Tibial nerve (tissue), 4 donors: ENCODE data around the gene DAPK1. TPM values are rescaled to one million over a fixed set of nuclear protein-coding genes. Genes with fewer than 3 reads are reported as not detected.

Source experiments
- DNase-seq, 2 donors: peaks; one replicate each; pipeline ENCODE4 v3.0.0-alpha.2; 2019; ENCODE audit warnings: low spot score in 2 of 2
- H3K27ac ChIP-seq, 4 donors: fragments of 200-600 bp; sonication (generic) in 3 of 4; one replicate each; pipeline ENCODE4 v1.5.1; 2017 to 2019; ENCODE audit warnings: mild to moderate bottlenecking in 1 of 4
- H3K27me3 ChIP-seq, 2 donors: fragments of 200-600 bp; sonication (generic) in 1 of 2; one replicate each; pipeline versions ENCODE4 v1.5.1 to v1.6.0; 2017 to 2019
- H3K36me3 ChIP-seq, 3 donors: fragments of 200-600 bp; sonication (generic); one replicate each; pipeline ENCODE4 v1.5.1; 2018 to 2019
- H3K4me1 ChIP-seq, 4 donors: fragments of 200-600 bp; sonication (generic) in 3 of 4; one replicate each; pipeline ENCODE4 v1.5.1; 2017 to 2019
- H3K4me3 ChIP-seq, 4 donors: fragments of 200-600 bp; sonication (generic) in 3 of 4; one replicate each; pipeline ENCODE4 v1.5.1; 2017 to 2019; ENCODE audit warnings: mild to moderate bottlenecking in 1 of 4, moderate library complexity in 1 of 4
- H3K9me3 ChIP-seq, 4 donors: fragments of 200-600 bp; sonication (generic) in 3 of 4; one replicate each; pipeline ENCODE4 v1.5.1; 2017 to 2019
- CTCF ChIP-seq, 5 experiments: fragments of 200-600 bp in 3 of 5; fragments of 450-650 bp in 2 of 5; sonication (generic) in 3 of 5; IDR thresholded peaks; one replicate each; pipeline ENCODE4 v1.5.1; 2016 to 2019; ENCODE audit warnings: antibody characterized with exemption in 5 of 5, mild to moderate bottlenecking in 3 of 5, moderate library complexity in 2 of 5
- EP300 ChIP-seq, 2 donors: sonication (generic); formaldehyde crosslinking; IDR thresholded peaks; one replicate each; pipeline ENCODE4 v1.6.1; 2017; ENCODE audit warnings: antibody characterized with exemption in 2 of 2, mild to moderate bottlenecking in 1 of 2
- POLR2A ChIP-seq, 2 donors: fragments of 450-650 bp; IDR thresholded peaks; one replicate each; pipeline ENCODE4 v1.6.1; 2017; ENCODE audit warnings: antibody characterized with exemption in 2 of 2, mild to moderate bottlenecking in 2 of 2, moderate library complexity in 2 of 2
- WGBS, 2 donors: methylation state at CpG; one replicate each; pipeline ENCODE4 v1.1.5; 2018; 5-methylcytosine and 5-hydroxymethylcytosine counted together
- total RNA-seq, 4 donors: library from RNA; depleted of rRNA; stranded (reverse); fragments of >200 nt; gene quantifications; one replicate each; pipeline ENCODE4 v1.1.0, GENCODE V29; 2016

Gene DAPK1
- total RNA-seq, 4 donors from 2014 or later: 58.8 to 97.3 (median 64.2) TPM

GRCh38 chr9:87584326-87584725, 86.7 kb downstream of the DAPK1 start:
- Histone ChIP-seq H3K27me3 (no peaks in the 10 kb centered on the region), H3K27ac (no peak overlapping the region), H3K9me3 (no peaks in the 10 kb centered on the region), H3K36me3 (no peaks in the 10 kb centered on the region), H3K4me1 (peaks cover 0 to 17% (median 3%) of the 10 kb centered on the region in 4 donors), H3K4me3 (no peak overlapping the region)
- DNase-seq: no peak
- no peak for TF ChIP-seq EP300 (IDR thresholded peaks at IDR 0.05)
- TF ChIP-seq POLR2A (IDR thresholded peaks at IDR 0.05): no peak
- no peak for TF ChIP-seq CTCF (IDR thresholded peaks at IDR 0.05)

GRCh38 chr9:87585123-87585855, 87.6 kb downstream of the DAPK1 start:
- Histone ChIP-seq H3K27ac (no peak overlapping the region), H3K27me3 (no peaks in the 10 kb centered on the region), H3K9me3 (no peaks in the 10 kb centered on the region), H3K4me1 (peaks cover 0 to 13% (median 3%) of the 10 kb centered on the region in 4 donors), H3K4me3 (no peak overlapping the region), H3K36me3 (no peaks in the 10 kb centered on the region)
- WGBS, 2 donors: 57 to 75% methylated on average over 5 of the region's 5 CpGs
- TF ChIP-seq POLR2A (IDR thresholded peaks at IDR 0.05) (no peak), CTCF (IDR thresholded peaks at IDR 0.05) (no peak), EP300 (IDR thresholded peaks at IDR 0.05) (no peak)
- DNase-seq: no peak

GRCh38 chr9:87586731-87587355, 89.2 kb downstream of the DAPK1 start:
- H3K27ac ChIP-seq: no peak overlapping the region
- TF ChIP-seq POLR2A (IDR thresholded peaks at IDR 0.05): no peak
- no peak for TF ChIP-seq CTCF (IDR thresholded peaks at IDR 0.05)
- no peak for TF ChIP-seq EP300 (IDR thresholded peaks at IDR 0.05)
- WGBS, 2 donors: 87 to 90% methylated on average over 9 of the region's 9 CpGs
- no peak for DNase-seq
- H3K36me3 ChIP-seq: no peaks in the 10 kb centered on the region
- H3K27me3 ChIP-seq: no peaks in the 10 kb centered on the region
- peaks cover 0 to 4% (median 0%) of the 10 kb centered on the region in 4 donors for H3K4me1 ChIP-seq
- no peaks in the 10 kb centered on the region for H3K9me3 ChIP-seq
- H3K4me3 ChIP-seq: no peak overlapping the region

GRCh38 chr9:87587356-87587745, 89.7 kb downstream of the DAPK1 start:
- H3K27ac ChIP-seq: no peak overlapping the region
- WGBS, 2 donors: 91% methylated on average over 6 of the region's 6 CpGs
- H3K27me3 ChIP-seq: no peaks in the 10 kb centered on the region
- no peak for TF ChIP-seq EP300 (IDR thresholded peaks at IDR 0.05)
- TF ChIP-seq CTCF (IDR thresholded peaks at IDR 0.05): no peak
- no peak for TF ChIP-seq POLR2A (IDR thresholded peaks at IDR 0.05)
- H3K4me3 ChIP-seq: no peak overlapping the region
- no peak for DNase-seq
- H3K36me3 ChIP-seq: no peaks in the 10 kb centered on the region
- H3K4me1 ChIP-seq: peaks cover 0 to 5% (median 2%) of the 10 kb centered on the region in 4 donors
- H3K9me3 ChIP-seq: no peaks in the 10 kb centered on the region

GRCh38 chr9:87587864-87588263, 90.2 kb downstream of the DAPK1 start:
- H3K9me3 ChIP-seq: no peaks in the 10 kb centered on the region
- peaks cover 0 to 10% (median 6%) of the 10 kb centered on the region in 4 donors for H3K4me1 ChIP-seq
- no peaks in the 10 kb centered on the region for H3K36me3 ChIP-seq
- no peak overlapping the region for H3K4me3 ChIP-seq
- H3K27me3 ChIP-seq: no peaks in the 10 kb centered on the region
- no peak for DNase-seq
- WGBS, 2 donors: 97 to 98% methylated on average over 2 of the region's 2 CpGs
- no peak overlapping the region for H3K27ac ChIP-seq
- TF ChIP-seq POLR2A (IDR thresholded peaks at IDR 0.05) (no peak), CTCF (IDR thresholded peaks at IDR 0.05) (no peak), EP300 (IDR thresholded peaks at IDR 0.05) (no peak)
